Endothelial cell of umbilical vein (primary cell): ENCODE measurements around the gene PUM2. TPM values are rescaled to one million over a fixed set of nuclear protein-coding genes. Genes with fewer than 3 reads are reported as not detected.
"Not testable (repeated sequence)": the region's sequence is repeated elsewhere in the genome, so short reads cannot be mapped to it uniquely, and the experiment has no call there.

Experiments
- BruUV-seq: library from RNA; stranded (reverse); fragments of 400-500 nt; replicated peaks from 2 replicates; lab custom pipeline; 2021; lab: Mats Ljungman, UMichigan
- CTCF ChIA-PET: fragments of 300-600, 350-600 bp; sonication (Branson Sonifier 250); formaldehyde crosslinking; loops from one replicate; lab custom pipeline; 2021; ENCODE audit warnings: antibody characterized with exemption, inconsistent platforms; lab: Charles Lee
- POLR2A ChIA-PET: fragments of 300-600, 350-600 bp; sonication (Branson Sonifier 250); formaldehyde crosslinking; loops from one replicate; lab custom pipeline; 2021; ENCODE audit warnings: antibody characterized with exemption, inconsistent platforms; lab: Charles Lee
- DNase-seq: peaks from one replicate; pipeline ENCODE4 v3.0.0-alpha.2; 2011; ENCODE audit warnings: low read depth, low spot score
- FAIRE-seq: peaks from 2 replicates; lab custom pipeline; 2011; peaks lifted over from hg19 to GRCh38; lab: Jason Lieb, UNC
- H2AFZ ChIP-seq: 2 replicates; pipeline ENCODE4 v1.6.0; 2012; ENCODE audit warnings: low read depth, low read length, control low read depth, inconsistent platforms
- H3K27ac ChIP-seq: 2 replicates; pipeline ENCODE4 v1.5.1; 2011; ENCODE audit warnings: low read depth, mild to moderate bottlenecking, control low read depth, low read length, moderate library complexity; ENCODE audit not compliant: insufficient read depth
- H3K27me3 ChIP-seq, 2 experiments: 2 replicates each; pipeline versions ENCODE4 v1.6.0 to v1.6.1; 2011; ENCODE audit warnings: low read length in 2 of 2, mixed read lengths in 1 of 2; ENCODE audit not compliant: control insufficient read depth in 2 of 2, insufficient read depth in 2 of 2
- H3K36me3 ChIP-seq, 2 experiments: 2 replicates in 1 of 2; 3 replicates in 1 of 2; pipeline ENCODE4 v1.5.1; 2011; ENCODE audit warnings: low read length in 2 of 2, mild to moderate bottlenecking in 1 of 2, moderate library complexity in 1 of 2; ENCODE audit not compliant: control insufficient read depth in 2 of 2, insufficient read depth in 2 of 2; ENCODE audit errors: extremely low read depth in 1 of 2
- H3K4me1 ChIP-seq: 3 replicates; pipeline ENCODE4 v1.5.1; 2011; ENCODE audit warnings: mild to moderate bottlenecking, low read length; ENCODE audit not compliant: control insufficient read depth, insufficient read depth; ENCODE audit errors: extremely low read depth
- H3K4me2 ChIP-seq: 2 replicates; pipeline ENCODE4 v1.6.1; 2011; ENCODE audit warnings: low read length, control low read depth, mixed read lengths; ENCODE audit not compliant: insufficient read depth
- H3K4me3 ChIP-seq, 3 experiments: fragments of 200-600 bp in 1 of 3; sonication (generic), shearing (Covaris generic) in 1 of 3; replicated peaks in 1 of 3; 2 replicates each; pipeline ENCODE4 v1.5.1; 2011 to 2016; ENCODE audit warnings: control low read depth in 3 of 3, low read length in 3 of 3, mild to moderate bottlenecking in 2 of 3, inconsistent platforms in 1 of 3, low read depth in 1 of 3, moderate library complexity in 1 of 3; ENCODE audit not compliant: insufficient read depth in 1 of 3
- H3K79me2 ChIP-seq: 2 replicates; pipeline ENCODE4 v1.6.0; 2012; ENCODE audit warnings: low read length, inconsistent platforms; ENCODE audit not compliant: control insufficient read depth, insufficient read depth
- H3K9ac ChIP-seq: replicated peaks from 2 replicates; pipeline ENCODE3; 2011; ENCODE audit warnings: low read length, control low read depth; ENCODE audit not compliant: insufficient read depth; ENCODE audit errors: extremely low read depth
- H3K9me1 ChIP-seq: replicated peaks from 3 replicates; pipeline ENCODE4 v1.6.0; 2011; ENCODE audit warnings: mild to moderate bottlenecking, low read length; ENCODE audit not compliant: control insufficient read depth, insufficient read depth; ENCODE audit errors: extremely low read depth
- H3K9me3 ChIP-seq: replicated peaks from 2 replicates; pipeline ENCODE4 v1.5.1; 2012; ENCODE audit warnings: low read length, inconsistent platforms; ENCODE audit not compliant: control insufficient read depth, insufficient read depth
- H4K20me1 ChIP-seq: replicated peaks from 2 replicates; pipeline ENCODE3; 2011; ENCODE audit warnings: mild to moderate bottlenecking, low read length; ENCODE audit not compliant: control insufficient read depth, insufficient read depth; ENCODE audit errors: extremely low read depth
- EZH2 ChIP-seq: IDR thresholded peaks from 2 replicates; pipeline ENCODE4 v1.6.1; 2012; ENCODE audit warnings: borderline replicate concordance, low read depth, mild to moderate bottlenecking, moderate library complexity, low read length, inconsistent platforms; ENCODE audit not compliant: severe bottlenecking
- FOS ChIP-seq: IDR thresholded peaks from 2 replicates; pipeline ENCODE4 v1.6.1; 2011; ENCODE audit warnings: mild to moderate bottlenecking, low read length, moderate library complexity, borderline replicate concordance; ENCODE audit not compliant: insufficient read depth
- GATA2 ChIP-seq: IDR thresholded peaks from 2 replicates; pipeline ENCODE4 v1.7.0; 2011; ENCODE audit warnings: low read depth, mild to moderate bottlenecking, moderate library complexity, mixed read lengths, low read length; ENCODE audit not compliant: insufficient read length, insufficient read depth
- JUN ChIP-seq: IDR thresholded peaks from 2 replicates; pipeline ENCODE4 v1.6.1; 2011; ENCODE audit warnings: borderline replicate concordance, low read depth; ENCODE audit not compliant: insufficient read length, insufficient read depth
- MYC ChIP-seq: IDR thresholded peaks from one replicate; pipeline ENCODE4 v1.6.1; 2011; ENCODE audit warnings: mild to moderate bottlenecking, low read depth, low read length
- POLR2A ChIP-seq: IDR thresholded peaks from 2 replicates; pipeline ENCODE4 v1.6.1; 2012; ENCODE audit warnings: low read depth, mild to moderate bottlenecking, control low read depth, low read length
- POLR2AphosphoS5 ChIP-seq: IDR thresholded peaks from 2 replicates; pipeline ENCODE4 v1.6.1; 2012; ENCODE audit warnings: low read depth, mild to moderate bottlenecking, control low read depth, low read length, moderate library complexity; ENCODE audit not compliant: insufficient read depth
- dilution Hi-C: fragments of 300-500 bp; cut with MboI; formaldehyde crosslinking; loops from one replicate; pipeline ENCODE4 v1.15.0; 2019; ENCODE audit warnings: low sequenced_read_pairs; ENCODE audit not compliant: extremely low pct_ligation_motif_present
- intact Hi-C: fragments of 100-400 bp; cut with micrococcal nuclease; formaldehyde crosslinking; loops from one replicate; pipeline ENCODE4 v1.10.0; 2022
- polyA plus RNA-seq, 4 experiments: library from polyadenylated mRNA; depleted of rRNA in 3 of 4; stranded (reverse) in 3 of 4; unstranded in 1 of 4; fragments of >200 nt; gene quantifications; 2 replicates each; pipeline versions ENCODE4 v1.2.1 to v1.2.3, GENCODE V29; 2011 to 2012; ENCODE audit warnings: missing spikeins in 1 of 4
- total RNA-seq: library from RNA; stranded (reverse); gene quantifications from 2 replicates; pipeline ENCODE4 v1.2.3, GENCODE V29; 2021
- TF ChIP-seq, protein P1 (sequence below): IDR thresholded peaks from 2 replicates; pipeline ENCODE4 v1.6.1; 2011; ENCODE audit not compliant: insufficient read depth, insufficient read length
- TF ChIP-seq, protein P2 (sequence below), 2 donors: IDR thresholded peaks; 1 replicate in 1 of 2; 2 replicates in 1 of 2; pipeline ENCODE4 v1.5.1; 2011; ENCODE audit warnings: low read length in 2 of 2, mild to moderate bottlenecking in 2 of 2, moderate library complexity in 2 of 2, control low read depth in 1 of 2, inconsistent platforms in 1 of 2, low read depth in 1 of 2; ENCODE audit not compliant: insufficient read depth in 1 of 2; ENCODE audit errors: extremely low read depth in 1 of 2

The PUM2 gene
- total and polyA plus RNA-seq, 2 donors (not counting 3 experiments of a cell fraction or from before 2014, with no cell fraction given) = 32.9 to 83.7 TPM

DNA sequence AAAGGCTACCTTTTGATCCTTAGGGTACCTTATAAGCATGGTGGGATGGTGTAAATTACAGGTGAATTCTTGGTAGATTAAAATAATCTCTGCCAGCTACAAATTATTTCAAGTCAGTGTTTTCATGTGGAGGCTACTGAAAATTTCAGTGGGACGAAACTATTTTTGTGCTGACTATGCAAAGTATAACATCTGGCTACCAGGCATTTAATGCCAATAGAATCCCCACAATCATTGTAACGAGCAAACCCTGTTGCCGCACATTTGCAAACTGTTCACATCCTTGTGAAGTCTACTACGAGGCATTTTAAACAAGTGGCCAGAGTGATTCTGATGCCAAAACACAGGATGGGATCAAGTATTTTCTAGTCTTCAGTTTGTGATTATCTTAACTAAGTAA lies 77.6 kb downstream of the PUM2 start:
- dilution Hi-C loops = no loop called here
- TF ChIP-seq POLR2A (no peak), MYC (no peak), POLR2AphosphoS5 (no peak), GATA2 (no peak), JUN (no peak), EZH2 (no peak), FOS (no peak)
- TF ChIP-seq, protein P1, sequence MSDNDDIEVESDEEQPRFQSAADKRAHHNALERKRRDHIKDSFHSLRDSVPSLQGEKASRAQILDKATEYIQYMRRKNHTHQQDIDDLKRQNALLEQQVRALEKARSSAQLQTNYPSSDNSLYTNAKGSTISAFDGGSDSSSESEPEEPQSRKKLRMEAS = no peak
- TF ChIP-seq, protein P2, sequence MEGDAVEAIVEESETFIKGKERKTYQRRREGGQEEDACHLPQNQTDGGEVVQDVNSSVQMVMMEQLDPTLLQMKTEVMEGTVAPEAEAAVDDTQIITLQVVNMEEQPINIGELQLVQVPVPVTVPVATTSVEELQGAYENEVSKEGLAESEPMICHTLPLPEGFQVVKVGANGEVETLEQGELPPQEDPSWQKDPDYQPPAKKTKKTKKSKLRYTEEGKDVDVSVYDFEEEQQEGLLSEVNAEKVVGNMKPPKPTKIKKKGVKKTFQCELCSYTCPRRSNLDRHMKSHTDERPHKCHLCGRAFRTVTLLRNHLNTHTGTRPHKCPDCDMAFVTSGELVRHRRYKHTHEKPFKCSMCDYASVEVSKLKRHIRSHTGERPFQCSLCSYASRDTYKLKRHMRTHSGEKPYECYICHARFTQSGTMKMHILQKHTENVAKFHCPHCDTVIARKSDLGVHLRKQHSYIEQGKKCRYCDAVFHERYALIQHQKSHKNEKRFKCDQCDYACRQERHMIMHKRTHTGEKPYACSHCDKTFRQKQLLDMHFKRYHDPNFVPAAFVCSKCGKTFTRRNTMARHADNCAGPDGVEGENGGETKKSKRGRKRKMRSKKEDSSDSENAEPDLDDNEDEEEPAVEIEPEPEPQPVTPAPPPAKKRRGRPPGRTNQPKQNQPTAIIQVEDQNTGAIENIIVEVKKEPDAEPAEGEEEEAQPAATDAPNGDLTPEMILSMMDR (IDR thresholded peaks at IDR 0.05; ENCODE audit: extremely low read depth in 1 of 2, insufficient read depth in 1 of 2, low read depth in 1 of 2, low read length in 2 of 2) = no peak
- BruUV-seq = no TSS peak
- Histone ChIP-seq H3K4me2 (no peak overlapping the region), H3K9me3 (no peaks in the 10 kb centered on the region), H2AFZ (no peak overlapping the region), H3K79me2 (peaks cover 25% of the 10 kb centered on the region), H3K36me3 (peaks cover 0 to 9% of the 10 kb centered on the region in 2 experiments), H3K4me1 (no peaks in the 10 kb centered on the region), H3K9me1 (no peaks in the 10 kb centered on the region), H3K27me3 (no peaks in the 10 kb centered on the region), H3K4me3 (no peak overlapping the region), H3K27ac (no peak overlapping the region), H3K9ac (no peak overlapping the region), H4K20me1 (no peaks in the 10 kb centered on the region)
- FAIRE-seq = no peak
- ChIA-PET POLR2A (no interaction called here), CTCF (interaction anchor here (0.7 to 1.4 kb wide), 3 partner anchors 12 to 53 kb away, joined by 3 read pairs; no protein-coding TSS in a partner anchor)
- no peak for DNase-seq
- intact Hi-C loops = no loop called here

DNA sequence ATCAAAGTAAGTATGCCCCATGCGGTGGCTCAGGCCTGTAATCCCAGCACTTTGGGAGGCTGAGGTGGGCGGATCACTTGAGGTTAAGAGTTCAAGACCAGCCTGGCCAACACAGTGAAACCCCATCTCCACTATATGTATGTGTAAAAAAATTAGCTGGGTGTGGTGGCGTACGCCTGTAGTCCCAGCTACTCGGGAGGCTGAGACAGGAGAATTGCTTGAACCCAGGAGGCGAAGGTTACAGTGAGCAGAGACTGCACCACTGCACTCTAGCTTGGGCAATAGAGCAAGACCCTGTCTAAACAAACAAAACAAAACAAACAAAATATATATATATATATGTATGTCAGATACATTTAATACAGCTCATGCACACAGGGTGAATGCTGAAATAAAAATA lies 82.3 kb downstream of the PUM2 start:
- dilution Hi-C loops, FAIRE-seq, H3K27me3 ChIP-seq, BruUV-seq, H3K36me3 ChIP-seq, H3K4me2 ChIP-seq, POLR2A ChIA-PET, H3K4me3 ChIP-seq, H4K20me1 ChIP-seq, H3K27ac ChIP-seq, H3K4me1 ChIP-seq, H2AFZ ChIP-seq, DNase-seq, H3K9me1 ChIP-seq, H3K9me3 ChIP-seq, intact Hi-C loops, H3K9ac ChIP-seq: not testable (repeated sequence)
- CTCF ChIA-PET = interaction anchor here (1.0 to 1.4 kb wide), 4 partner anchors 12 to 130 kb away, joined by 3 read pairs; no protein-coding TSS in a partner anchor
- H3K79me2 ChIP-seq = peaks cover 15% of the 10 kb centered on the region
